Measurements from ENCODE around the gene PARVB. TPM values are rescaled to one million over a fixed set of nuclear protein-coding genes. Genes with fewer than 3 reads are reported as not detected.

The PARVB gene
- total and polyA plus RNA-seq, 10 of the 15 experiments (the other 5 are each of a cell fraction or from before 2014, with no cell fraction given) = 5.2 to 264 (median 76.0) TPM

DNA sequence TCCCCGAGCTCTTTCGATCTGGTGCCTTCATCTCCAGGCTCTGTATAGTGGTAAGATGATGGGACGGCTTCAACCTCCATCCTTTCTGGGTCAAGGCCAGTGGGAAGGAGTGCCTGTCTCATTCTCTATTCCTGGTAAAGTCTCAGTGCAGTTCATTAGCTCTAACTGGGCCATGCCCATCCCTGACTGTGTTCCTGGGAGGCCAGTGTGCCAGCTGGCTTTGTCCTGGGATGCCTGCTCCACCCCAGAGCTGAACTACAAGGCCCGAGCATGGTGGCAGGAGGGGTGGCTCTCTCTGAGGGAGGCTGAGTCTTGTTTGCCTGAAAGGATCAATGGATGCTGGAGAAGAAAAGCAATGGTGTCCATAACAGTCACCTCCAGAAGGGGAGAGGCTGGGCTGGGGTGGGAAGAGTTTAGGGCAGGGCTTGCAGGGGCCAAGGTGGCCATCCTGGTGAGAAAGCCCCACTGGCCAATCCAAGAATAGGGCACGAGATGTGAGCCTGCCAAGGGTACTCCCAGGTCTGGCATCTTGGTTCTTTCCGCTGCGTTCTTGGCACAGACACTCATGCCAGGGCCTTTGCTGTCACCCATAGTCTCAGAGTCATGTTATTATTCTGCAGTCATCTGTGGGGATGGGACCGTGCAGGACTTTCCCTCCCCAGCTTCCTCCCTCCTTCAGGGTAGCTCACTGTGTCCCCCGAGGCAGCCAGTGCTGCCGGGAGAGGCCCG is 60.1 kb downstream of the PARVB start:
- peaks cover 8% of the 10 kb centered on the region for H3K79me2 ChIP-seq (ENCODE audit: control insufficient read depth, insufficient read depth, low read length)
- CTCF ChIA-PET = interaction anchor here (0.8 to 9.6 kb wide), 11 partner anchors 14 to 701 kb away, joined by 3 to 499 read pairs (median 7); no protein-coding TSS in a partner anchor
- no peak for ATAC-seq
- no peak overlapping the region for H3K9ac ChIP-seq (ENCODE audit: control insufficient read depth, insufficient read depth, low read length)
- in situ Hi-C loops (cut with MboI) = no loop called here
- BruUV-seq (replicated peaks) = no TSS peak
- 84% methylated on average over 11 of the region's 11 CpGs for WGBS (ENCODE audit: insufficient coverage, insufficient replicate concordance, low lambda C conversion rate, missing lambda C conversion rate)
- SMC1A ChIA-PET (ENCODE audit: uncharacterized antibody, unreplicated experiment) = interaction anchor here (0.8 to 8.3 kb wide), 8 partner anchors 12 to 90 kb away, joined by 3 to 282 read pairs (median 5); no protein-coding TSS in a partner anchor
- POLR2A ChIA-PET = interaction anchor here (2.4 kb wide), 1 partner anchor 91 kb away, joined by 10 read pairs; no protein-coding TSS in a partner anchor
- no peak for TF ChIP-seq ZBTB40 (IDR thresholded peaks at IDR 0.05; ENCODE audit: borderline replicate concordance)
- TF ChIP-seq, protein P1, sequence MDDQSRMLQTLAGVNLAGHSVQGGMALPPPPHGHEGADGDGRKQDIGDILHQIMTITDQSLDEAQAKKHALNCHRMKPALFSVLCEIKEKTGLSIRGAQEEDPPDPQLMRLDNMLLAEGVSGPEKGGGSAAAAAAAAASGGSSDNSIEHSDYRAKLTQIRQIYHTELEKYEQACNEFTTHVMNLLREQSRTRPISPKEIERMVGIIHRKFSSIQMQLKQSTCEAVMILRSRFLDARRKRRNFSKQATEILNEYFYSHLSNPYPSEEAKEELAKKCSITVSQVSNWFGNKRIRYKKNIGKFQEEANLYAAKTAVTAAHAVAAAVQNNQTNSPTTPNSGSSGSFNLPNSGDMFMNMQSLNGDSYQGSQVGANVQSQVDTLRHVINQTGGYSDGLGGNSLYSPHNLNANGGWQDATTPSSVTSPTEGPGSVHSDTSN (IDR thresholded peaks at IDR 0.05; ENCODE audit: insufficient replicate concordance, low read depth, low read length) = no peak
- no peak for TF ChIP-seq NBN (IDR thresholded peaks at IDR 0.05)
- TF ChIP-seq IKZF1 (conservative IDR thresholded peaks at IDR 0.05) = no peak
- no peak for TF ChIP-seq ZNF207 (IDR thresholded peaks at IDR 0.05; ENCODE audit: borderline replicate concordance)
- TF ChIP-seq, protein P2, sequence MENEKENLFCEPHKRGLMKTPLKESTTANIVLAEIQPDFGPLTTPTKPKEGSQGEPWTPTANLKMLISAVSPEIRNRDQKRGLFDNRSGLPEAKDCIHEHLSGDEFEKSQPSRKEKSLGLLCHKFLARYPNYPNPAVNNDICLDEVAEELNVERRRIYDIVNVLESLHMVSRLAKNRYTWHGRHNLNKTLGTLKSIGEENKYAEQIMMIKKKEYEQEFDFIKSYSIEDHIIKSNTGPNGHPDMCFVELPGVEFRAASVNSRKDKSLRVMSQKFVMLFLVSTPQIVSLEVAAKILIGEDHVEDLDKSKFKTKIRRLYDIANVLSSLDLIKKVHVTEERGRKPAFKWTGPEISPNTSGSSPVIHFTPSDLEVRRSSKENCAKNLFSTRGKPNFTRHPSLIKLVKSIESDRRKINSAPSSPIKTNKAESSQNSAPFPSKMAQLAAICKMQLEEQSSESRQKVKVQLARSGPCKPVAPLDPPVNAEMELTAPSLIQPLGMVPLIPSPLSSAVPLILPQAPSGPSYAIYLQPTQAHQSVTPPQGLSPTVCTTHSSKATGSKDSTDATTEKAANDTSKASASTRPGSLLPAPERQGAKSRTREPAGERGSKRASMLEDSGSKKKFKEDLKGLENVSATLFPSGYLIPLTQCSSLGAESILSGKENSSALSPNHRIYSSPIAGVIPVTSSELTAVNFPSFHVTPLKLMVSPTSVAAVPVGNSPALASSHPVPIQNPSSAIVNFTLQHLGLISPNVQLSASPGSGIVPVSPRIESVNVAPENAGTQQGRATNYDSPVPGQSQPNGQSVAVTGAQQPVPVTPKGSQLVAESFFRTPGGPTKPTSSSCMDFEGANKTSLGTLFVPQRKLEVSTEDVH (IDR thresholded peaks at IDR 0.05; ENCODE audit: low read depth, partially characterized antibody) = no peak
- TF ChIP-seq ETV6 (conservative IDR thresholded peaks at IDR 0.05 in 1 of 2, IDR thresholded peaks at IDR 0.05 in 1 of 2; ENCODE audit: borderline replicate concordance in 1 of 2, low read depth in 1 of 2) = no peak
- no peak for TF ChIP-seq SIX5 (IDR thresholded peaks at IDR 0.05; ENCODE audit: low read depth, low read length, severe bottlenecking)
- H3K27me3 ChIP-seq (replicated peaks in 1 of 2; ENCODE audit: control insufficient read depth in 2 of 2, insufficient read depth in 2 of 2, low read length in 1 of 2) = no peaks in the 10 kb centered on the region
- intact Hi-C loops (cut with micrococcal nuclease; ENCODE audit: unreplicated experiment) = loop anchor here (5.0 to 10.0 kb wide), 2 partner anchors 57 to 481 kb away; no protein-coding TSS in a partner anchor
- RAD21 ChIA-PET (ENCODE audit: unreplicated experiment) = interaction anchor here (0.8 to 5.2 kb wide), 7 partner anchors 15 to 129 kb away, joined by 3 to 185 read pairs (median 8); partner anchors contain the start of genes PARVG and SAMM50
- no peak overlapping the region for H2AFZ ChIP-seq (ENCODE audit: control insufficient read depth, low read depth, low read length)
- no peak overlapping the region for H3K4me3 ChIP-seq
- H3K9me3 ChIP-seq (replicated peaks; ENCODE audit: control insufficient read depth, insufficient read depth, low read length) = no peaks in the 10 kb centered on the region; the same call in 2 of the 3 replicates
- no peak overlapping the region for H3K27ac ChIP-seq (ENCODE audit: control insufficient read depth, insufficient read depth)
- no peaks in the 10 kb centered on the region for H3K4me1 ChIP-seq (ENCODE audit: control insufficient read depth, insufficient read depth, low read length)
- 0 out of 2 replicates have a peak, but pooled peaks cover 4% of the 10 kb centered on the region for H4K20me1 ChIP-seq (ENCODE audit: control insufficient read depth, insufficient read depth)
- peaks cover 11 to 15% of the 10 kb centered on the region in 2 experiments for H3K36me3 ChIP-seq (ENCODE audit: control insufficient read depth in 2 of 2, insufficient read depth in 2 of 2, low read length in 1 of 2)
- no peak for FAIRE-seq
- no peak for DNase-seq (ENCODE audit: low read depth, low spot score)
- H3K4me2 ChIP-seq (ENCODE audit: control insufficient read depth, insufficient read depth) = no peak overlapping the region

All from GM12878 (cell line).